GM12891 (cell line): ENCODE results near the gene GALNT6.

ENCODE experiments used
- POLR2A ChIP-seq: IDR thresholded peaks from 2 replicates; pipeline ENCODE4 v1.6.1; 2011; ENCODE audit warnings: low read depth, low read length, control low read depth
- POLR2AphosphoS5 ChIP-seq: IDR thresholded peaks from 2 replicates; pipeline ENCODE4 v1.6.1; 2011; ENCODE audit warnings: low read depth, low read length, control low read depth

DNA sequence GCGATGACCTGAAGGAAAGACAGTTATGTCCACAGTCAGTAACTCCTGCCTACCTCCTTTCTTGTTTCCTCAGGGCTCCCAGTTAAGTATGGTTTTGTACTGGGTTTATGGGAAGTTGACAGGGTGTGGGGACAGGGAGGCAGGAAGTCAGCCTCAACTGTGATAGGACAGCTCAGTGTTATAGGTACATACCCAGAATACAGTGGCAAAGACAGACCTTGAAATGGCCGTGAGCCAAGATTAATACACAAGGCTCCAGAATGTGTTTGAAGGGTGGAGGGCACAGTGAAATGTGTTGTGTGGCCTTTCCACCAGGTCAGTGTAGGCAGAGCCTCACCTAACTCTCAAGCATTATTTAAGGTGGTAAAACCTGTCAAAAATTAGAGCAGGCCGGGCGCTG is 62.6 kb downstream of the GALNT6 start:
- TF ChIP-seq POLR2A: no peak
- no peak for TF ChIP-seq POLR2AphosphoS5
